DMS53 (cell line): ENCODE measurements around the gene PLEKHG2.

Source experiments
- DNase-seq: peaks from one replicate; lab custom pipeline; 2025; lab: John Stamatoyannopoulos, UW

PLEKHG2 gene

DNA sequence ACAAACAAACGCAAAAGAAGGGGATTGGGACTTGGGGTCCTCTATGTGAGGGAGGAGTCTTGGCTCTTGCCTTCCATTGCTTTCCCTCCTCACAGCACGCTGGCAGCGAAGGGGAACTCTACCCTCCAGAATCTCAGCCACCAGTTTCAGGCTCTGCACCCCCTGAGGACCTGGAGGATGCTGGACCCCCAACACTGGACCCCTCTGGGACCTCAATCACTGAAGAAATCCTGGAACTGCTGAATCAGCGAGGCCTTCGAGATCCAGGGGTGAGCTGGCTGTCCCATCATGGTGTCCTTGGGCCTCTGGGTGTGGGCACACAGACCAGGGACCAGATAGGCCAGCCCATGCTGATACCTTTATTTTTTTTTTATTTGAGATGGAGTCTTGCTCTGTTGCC lies 9.6 kb downstream of the PLEKHG2 start:
- no peak for DNase-seq

DNA sequence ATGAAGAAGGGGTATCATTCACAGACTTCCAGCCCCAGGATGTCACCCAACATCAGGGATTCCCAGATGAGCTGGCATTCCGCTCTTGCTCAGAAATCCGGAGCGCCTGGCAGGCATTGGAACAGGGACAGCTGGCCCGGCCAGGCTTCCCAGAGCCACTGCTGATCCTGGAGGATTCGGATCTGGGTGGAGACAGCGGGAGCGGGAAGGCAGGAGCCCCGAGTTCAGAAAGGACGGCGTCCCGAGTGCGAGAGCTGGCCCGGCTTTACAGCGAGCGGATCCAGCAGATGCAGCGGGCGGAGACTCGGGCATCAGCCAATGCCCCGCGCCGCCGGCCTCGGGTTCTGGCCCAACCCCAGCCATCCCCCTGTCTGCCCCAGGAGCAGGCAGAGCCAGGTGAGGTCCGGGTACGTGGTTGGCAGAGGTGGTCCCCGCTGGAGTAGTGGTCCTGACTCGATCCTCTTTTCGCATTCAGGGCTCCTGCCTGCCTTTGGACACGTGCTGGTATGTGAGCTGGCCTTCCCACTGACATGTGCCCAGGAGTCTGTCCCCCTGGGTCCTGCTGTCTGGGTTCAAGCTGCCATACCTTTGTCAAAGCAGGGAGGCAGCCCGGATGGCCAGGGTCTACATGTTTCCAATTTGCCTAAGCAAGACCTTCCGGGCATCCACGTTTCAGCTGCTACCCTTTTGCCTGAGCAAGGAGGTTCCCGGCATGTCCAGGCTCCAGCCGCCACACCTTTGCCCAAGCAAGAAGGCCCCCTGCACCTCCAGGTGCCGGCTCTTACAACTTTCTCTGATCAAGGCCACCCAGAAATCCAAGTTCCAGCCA lies 11.0 kb downstream of the PLEKHG2 start:
- DNase-seq, result no peak

DNA sequence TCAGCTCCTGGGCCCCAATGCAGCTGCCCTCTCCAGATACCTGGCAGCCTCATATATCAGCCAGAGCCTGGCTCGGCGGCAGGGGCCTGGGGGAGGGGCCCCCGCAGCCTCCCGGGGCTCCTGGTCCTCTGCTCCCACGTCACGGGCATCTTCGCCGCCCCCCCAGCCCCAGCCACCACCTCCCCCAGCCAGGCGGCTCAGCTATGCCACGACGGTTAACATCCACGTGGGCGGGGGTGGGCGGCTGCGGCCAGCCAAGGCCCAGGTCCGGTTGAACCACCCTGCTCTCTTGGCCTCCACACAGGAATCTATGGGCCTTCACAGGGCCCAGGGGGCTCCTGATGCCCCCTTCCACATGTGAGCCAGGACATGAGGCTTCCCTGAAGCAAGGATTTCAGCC lies 12.5 kb downstream of the PLEKHG2 start:
- no peak for DNase-seq

DNA sequence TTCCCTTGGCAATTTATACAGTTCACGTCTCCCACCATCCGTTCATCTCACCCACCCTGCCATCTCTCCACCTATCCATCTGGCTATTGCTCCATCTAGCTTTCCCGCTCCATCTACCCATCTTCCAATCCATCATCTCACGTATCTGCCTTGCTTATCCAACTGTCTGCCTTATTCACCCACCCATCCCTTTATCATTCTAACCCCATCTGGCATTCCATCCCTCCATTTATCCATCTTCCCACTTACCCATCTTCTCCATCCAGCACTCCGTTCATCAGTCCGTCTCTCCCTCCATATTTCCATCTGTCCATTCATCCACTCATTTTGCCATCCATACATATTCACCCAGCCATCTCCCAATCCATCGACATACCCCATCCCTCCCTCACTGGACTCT lies 13.3 kb downstream of the PLEKHG2 start:
- no peak for DNase-seq

DNA sequence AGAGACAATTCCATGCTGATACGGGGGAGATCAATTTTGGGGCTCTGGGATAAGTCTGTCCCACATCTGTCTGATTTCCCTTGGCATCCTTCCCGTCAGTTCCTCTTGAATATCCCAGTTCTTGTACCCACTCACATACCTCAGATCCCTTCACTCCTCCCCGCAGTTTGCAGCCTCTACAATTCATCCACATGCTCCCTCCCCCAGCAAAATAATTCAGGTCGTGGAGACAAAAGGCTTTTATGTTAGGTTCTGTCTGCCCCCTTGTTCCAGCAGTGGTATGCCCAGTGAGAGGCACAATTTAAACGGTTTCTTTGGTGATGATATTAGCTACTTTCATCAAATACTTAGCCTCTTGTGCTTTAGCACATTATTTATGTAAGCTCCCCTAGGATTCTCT lies 13.7 kb downstream of the PLEKHG2 start:
- DNase-seq, result no peak

DNA sequence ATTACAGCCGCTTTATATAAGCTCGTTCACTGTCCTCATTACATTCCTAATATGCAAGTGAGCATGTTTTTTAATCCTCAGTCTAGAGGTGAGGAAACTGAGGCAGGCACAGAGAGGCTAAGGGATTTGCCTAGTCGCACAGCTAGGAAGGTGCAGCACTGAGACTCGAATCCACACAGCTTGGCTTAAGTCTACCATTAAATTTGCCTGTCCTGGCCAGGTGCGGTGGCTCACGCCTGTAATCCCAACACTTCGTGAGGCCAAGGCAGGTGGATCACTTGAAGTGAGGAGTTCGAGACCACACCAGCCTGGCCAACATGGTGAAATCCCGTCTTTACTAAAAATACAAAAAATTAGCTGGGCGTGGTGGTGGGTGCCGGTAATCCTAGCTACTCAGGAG lies 15.2 kb downstream of the PLEKHG2 start:
- no peak for DNase-seq

DNA sequence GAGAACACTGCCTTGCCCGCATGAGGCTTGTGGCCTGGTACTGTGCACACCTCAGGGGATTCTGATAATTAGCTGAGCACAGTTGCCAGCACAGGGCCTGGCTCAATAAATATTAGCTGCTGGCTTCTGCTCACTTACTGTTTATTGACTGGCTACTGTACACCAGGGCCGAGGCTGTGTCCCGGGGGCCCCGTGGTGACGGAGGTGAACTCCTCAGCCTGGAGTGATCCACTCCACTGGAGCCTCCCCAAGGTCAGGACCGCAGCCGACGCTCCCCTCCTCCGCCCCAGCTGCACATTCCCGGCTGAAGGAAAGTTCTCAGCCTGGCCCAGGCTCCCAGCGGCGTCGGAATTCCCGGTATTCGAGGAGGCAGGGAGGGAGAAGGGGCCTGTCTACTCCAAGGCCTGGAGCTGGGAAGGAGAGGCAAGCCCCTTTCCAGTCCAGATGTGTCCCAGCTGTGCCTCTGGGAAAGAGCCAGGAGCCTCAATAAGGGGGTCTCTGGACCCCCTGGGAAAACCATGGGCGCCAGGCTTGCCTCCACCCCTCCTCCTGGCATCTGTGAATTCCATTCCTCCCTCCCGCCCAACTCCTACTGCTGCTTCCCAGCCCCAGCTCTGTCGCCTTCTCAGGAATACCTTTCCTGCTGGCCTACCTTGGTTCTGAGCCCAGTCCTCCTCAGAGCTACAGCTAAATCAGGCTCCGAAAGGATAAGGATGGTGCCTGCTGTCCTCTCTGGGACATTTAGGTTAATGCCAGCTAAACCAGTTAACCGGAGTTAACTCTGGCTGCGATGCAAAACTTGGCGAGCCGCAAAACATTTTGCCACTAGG lies 16.0 kb downstream of the PLEKHG2 start:
- no peak for DNase-seq

DNA sequence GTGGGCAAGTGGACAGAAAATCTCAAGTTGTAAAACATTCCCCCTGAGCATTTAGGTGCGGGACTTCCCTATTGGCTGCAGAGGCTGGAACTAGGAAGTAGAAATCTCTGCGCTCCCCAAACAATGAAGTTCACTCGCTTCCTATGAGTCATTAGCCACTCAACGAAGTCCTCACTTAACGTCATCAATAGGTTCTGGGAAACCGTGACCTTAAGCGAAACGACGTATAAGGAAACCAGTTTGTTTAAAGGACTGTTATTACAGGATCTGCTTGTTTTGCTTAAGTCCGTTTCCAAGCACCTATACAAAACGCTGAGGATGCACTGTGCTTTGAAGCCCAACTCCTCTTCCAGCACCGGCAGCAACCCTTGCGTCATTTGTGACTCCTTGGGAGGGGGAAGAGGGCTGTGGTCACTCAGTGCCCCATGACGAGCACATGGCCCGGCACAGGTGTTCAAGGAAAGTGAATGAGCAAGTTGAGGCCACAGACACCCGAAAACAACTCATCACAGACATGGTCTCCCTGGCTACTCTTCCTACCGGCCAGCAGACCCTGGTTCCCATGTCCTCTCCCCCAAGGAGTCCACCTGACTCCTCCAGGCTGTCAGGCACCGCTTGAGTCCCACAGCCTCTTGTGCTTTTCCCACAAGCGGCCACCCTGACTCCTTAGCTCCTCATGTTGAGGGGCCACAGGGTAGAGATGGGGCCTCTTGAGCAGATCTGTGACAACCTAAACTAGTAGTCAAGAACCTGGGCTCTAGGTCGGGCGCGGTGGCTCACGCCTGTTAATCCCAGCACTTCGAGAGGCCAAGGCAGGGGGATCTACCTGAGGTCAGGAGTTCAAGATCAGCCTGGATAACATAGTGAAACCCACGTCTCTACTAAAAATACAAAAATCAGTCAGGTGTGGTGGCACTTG lies 18.5 kb downstream of the PLEKHG2 start:
- DNase-seq, result peak; percentile 100

DNA sequence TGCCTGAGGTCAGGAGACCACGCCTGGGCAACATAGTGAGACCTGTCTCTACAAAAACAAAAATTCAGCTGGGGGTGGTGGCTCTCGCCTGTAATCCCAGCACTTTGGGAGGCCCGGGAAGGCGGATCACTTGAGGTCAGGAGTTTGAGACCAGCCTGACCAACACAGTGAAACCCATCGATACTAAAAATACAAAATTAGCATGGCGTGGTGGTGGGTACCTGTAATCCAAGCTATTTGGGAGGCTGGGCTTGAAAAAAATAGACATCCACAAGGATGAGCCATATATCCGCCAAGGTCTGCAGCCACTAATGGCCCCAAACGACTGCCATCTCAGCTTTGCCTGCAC lies 20.2 kb downstream of the PLEKHG2 start:
- DNase-seq, result peak; percentile 66

DNA sequence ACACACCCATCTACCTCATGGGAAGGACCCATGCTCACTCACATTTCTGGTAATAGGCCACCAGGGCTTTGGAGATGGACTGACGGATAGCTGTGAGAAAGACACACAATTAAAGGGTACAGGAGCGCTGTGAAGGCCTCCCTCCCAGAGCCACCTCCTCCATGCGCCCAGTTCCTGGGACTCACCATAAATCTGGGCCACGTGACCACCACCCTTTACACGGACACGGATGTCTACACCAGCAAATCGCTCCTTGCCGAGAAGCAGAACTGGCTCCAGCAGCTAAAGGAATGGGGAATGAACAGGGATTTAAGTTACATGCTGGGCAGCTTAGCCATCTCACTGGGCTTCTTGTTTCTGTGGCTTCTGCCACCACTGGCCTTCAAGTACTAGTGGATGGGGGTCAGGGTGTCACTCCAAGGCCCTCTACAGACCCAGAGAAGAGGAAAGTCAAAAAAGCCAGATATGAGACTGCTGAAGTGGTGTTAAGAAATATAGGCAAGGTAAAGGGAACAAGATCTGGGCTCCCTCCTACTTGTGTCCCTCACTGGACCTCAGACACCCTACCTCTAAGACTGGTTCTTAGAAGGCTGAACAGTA lies 21.1 kb downstream of the PLEKHG2 start:
- no peak for DNase-seq

DNA sequence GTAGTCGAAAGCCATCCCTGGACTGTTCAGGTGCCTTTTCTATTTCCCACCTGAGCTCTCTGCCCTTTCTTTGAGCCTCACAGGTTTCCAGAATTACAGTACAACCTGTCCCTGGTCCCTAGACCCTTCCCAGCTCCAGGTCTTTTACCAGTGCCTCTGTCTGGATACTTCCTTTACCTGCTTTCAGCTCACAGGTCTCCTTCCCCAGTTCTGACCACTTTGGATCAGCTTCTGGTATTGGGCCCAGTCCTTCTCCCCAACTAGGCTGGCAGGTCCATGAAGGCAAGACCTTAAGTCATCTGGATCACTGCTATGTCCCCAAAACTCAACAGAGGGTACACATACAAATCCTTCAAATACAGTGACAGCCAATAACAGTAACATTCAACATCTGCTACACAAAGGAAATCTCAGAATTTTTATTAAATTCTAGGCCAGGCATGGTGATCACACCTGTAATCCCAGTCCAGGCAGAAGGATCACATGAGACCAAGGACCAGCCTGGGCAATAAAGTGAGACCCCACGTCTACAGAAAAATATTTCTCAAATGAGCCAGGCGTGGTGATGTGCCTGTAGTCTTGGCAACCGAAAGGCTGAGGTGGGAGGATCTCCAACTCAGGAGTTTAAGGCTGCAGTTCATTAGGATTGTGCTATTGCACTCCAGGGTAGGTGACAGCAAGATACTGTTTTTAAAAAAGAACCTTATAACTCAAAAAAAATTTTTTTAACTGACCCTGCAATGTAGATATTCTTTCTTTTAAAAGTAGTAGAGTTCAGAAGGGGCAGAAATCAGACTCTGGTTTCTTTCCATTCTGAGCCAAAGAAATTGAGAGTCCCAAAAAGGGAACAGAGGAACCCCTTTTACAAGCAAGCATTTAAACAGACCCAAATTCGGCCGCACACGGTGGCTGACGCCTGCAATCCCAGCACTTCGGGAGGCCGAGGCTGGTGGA lies 21.9 kb downstream of the PLEKHG2 start:
- DNase-seq, result no peak

DNA sequence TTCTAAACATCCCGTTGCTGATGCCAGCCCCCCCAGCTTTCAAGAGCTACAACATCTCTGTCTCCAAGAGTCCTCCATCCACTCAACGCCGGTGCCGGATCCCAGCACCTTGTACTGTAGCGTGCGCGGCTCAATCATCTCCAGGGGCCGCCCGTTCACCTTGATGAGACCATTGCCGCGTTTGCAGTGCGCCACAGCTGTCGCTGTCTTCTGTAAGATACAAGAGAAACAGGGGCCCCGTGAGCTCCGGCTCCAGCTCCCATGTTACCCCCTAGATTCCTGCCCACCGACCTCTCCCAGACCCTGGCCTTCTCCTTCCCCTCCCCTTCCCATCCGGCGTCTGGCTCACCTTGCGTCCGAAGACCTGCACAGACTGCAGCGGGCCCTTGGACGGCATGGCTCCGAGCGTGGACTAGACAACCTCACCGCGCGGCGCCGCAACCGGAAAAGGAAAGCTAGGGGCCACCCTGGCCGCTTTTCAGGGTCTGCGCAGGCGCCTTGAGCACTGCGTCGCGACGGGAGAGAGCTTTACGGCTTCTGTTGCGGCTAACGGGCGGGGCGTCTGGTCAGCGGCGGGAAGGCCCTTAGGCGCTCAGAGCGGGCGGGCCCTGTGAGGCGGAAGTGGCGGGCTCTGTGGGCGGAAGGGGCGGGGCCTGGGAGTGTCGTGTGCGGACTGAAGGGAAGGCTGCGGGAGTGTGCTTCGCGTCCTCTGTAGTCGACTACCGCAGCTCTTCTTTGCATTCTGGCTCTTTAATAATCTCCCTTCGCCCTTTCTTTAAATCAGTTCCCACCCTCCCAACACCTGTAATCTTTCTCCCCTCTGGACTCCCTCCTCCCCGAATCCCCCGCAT lies 23.3 kb downstream of the PLEKHG2 start, which contains the start of gene RPS16:
RPS16 (minus strand) TSS at position 451 of the 851 bp plus-strand sequence; CDS start at position 397, 54 bp downstream.
- peak; percentile 100 for DNase-seq

DNA sequence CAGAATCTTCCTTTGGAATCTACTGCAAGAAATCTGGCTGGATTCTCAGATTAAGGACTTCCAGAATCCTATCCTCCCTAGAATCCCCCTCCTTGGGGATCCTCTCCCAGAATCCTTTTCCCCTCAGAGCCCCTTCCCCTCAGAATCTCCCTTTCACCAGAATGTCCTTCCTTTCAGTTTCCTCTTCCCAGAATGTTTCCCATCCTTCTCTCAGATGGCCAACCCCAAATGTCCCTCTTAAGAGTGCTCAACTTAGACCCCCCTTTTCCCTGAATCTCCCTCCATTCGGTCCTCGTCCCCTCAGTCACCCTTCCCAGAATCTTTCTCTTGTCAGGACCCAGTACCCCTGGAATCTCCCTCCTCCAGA lies 23.9 kb downstream of the PLEKHG2 start:
- no peak for DNase-seq

DNA sequence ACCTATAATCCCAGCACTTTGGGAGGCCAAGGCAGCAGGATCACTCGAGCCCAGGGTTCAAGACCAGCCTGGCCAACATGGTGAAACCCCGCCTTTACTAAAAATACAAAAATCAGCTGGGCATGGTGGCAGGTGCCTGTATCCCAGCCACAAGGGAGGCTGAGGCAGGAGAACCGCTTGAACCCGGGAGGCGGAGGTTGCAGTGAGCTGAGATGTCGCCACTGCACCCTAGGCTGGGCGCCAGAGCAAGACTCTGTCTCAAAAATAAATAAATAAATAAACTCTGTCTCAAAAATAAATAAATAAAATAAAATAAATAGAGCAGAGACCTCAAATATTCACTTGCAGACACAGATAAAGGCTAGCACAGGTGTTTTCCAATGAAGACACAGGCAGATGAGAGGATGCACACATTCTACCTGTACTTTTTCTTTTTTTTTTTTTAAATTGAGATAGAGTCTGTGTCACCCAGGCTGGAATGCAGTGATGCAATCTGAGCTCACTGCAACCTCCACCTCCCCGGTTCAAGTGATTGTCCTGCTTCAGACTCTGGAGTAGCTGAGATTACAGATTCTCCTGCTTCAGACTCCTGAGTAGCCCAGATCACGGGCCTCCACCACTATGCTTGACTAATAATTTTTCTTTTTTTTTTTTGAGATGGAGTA lies 25.9 kb downstream of the PLEKHG2 start:
- DNase-seq, result no peak

DNA sequence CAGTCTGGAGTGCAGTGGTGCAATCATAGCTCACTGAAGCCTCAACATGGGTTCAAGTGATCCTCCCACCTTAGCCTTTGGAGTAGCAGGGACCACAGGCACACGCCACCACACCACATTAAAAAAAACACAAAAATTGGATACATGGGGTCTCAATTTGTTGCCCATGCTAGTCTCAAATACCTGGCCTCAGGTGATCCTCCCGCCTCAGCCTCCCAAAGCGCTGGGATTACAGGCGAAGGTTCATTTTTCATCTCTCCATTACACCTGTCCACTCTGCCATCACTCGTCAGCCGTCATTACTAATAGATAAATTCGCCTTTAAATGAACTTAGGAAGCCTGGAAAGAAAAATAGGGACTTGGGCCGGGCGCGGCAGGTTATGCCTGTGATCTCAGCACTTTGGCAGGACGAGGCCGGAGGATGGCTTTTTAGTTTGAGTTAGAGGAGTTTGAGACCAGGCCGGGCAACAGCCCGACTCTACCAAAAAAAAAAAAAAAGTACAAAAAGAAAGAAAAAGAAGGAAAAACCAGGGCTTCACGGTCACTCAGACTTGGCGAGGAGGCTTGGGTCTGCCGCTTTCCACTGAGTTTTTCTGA lies 32.2 kb downstream of the PLEKHG2 start:
- DNase-seq, result peak; percentile 68

DNA sequence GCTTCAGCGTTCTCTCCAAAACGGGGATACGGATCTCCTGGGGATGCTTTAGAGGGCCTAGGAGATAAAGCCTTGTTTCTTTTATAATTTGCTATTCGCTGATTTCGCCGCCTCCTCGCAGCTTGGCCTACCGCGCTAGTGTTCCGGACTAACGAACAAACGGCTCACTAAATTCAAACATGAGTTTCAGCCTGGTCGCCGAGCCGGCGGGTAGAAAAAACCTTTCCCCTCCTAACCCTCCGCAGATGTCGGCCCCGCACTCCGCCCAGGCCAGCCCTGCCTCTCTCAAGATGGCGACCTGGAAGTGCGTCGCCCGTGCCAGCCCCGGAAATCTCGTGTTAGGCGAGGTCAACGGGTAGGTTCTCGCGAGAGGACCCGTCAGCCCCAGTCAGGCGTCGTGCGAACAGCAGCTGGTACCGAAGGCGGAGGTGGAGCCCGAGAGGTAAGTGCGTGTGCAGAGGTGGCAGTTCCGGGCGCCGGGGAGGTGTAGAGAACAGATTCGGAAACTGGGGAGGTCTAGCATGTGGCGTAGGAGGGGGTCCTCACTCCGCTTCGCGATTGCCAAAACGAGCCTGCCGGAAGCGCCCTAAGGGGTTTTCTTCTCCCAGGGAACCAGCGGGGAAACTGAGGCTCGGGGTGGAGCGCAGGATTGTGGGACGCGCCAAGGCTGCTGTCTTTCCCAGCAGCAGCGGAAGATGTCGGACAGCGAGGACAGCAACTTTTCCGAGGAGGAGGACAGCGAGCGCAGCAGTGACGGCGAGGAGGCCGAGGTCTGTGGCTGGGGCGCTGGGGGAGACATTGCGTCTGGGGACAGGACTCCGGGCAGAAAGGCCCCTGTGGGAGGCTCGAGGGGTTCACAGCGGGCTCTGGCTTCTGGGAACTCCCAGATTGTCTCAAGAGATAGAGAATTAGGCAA lies 33.0 kb downstream of the PLEKHG2 start, which contains the start of gene SUPT5H:
SUPT5H (plus strand) TSS at position 387 of the 916 bp plus-strand sequence; CDS start at position 696, 309 bp downstream.
- DNase-seq, result peak; percentile 100

DNA sequence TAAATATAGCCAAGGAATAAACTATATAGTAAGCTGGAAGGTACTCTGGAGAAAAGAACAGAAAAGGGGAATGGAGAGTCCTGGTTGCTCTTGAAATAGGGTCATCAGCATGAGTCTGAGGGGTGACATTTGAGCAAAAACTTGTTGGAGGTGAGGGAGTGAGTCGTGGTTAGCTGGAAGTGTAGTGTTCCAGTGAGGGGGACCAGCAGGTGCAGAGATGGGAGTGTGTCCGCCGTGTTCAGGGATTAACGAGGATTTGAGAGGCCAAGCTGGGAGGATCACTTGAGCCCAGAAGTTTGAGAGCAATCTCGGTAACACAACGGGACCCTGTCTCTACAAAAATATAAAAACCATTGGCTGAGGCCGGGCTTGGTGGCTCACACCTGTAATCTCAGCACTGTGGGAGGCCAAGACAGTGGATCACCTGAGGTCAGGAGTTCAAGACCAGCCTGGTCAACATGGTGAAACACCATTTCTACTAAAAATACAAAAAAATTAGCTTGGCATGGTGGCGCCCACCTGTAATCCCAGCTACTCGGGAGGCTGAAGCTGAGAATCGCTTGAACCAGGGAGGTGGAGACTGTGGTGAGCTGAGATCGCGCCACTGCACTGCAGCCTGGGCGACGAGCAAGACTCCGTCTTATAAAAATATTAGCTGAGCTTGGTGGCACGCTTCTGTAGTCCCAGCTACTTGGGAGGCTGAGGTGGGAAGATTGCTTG lies 34.1 kb downstream of the PLEKHG2 start:
- no peak for DNase-seq
